Right lobe of liver (tissue), 4 donors: ENCODE measurements around the gene ATP13A3.

Source experiments
- CTCF ChIP-seq, 4 donors: fragments of 200-600 bp in 3 of 4; fragments of 450-650 bp in 1 of 4; IDR thresholded peaks; one replicate each; pipeline versions ENCODE4 v1.5.1 to v1.8.0; 2016 to 2022; ENCODE audit warnings: antibody characterized with exemption in 4 of 4, mild to moderate bottlenecking in 2 of 4
- POLR2A ChIP-seq: fragments of 450-650 bp; IDR thresholded peaks from one replicate; pipeline ENCODE4 v1.6.1; 2017; ENCODE audit warnings: antibody characterized with exemption, mild to moderate bottlenecking
- donor health status: DM: no; HTN: no; CAD: no.
- donor health status: DM: no; HTN: no; CAD: no.
- donor health status: DM: no; HTN: yes; CAD: no.

GRCh38 chr3:194424953-194425352 is 61.8 kb downstream of the ATP13A3 start:
- TF ChIP-seq CTCF (IDR thresholded peaks at IDR 0.05) (no peak), POLR2A (no peak)
